GM12873 (cell line): ENCODE data around the gene NBAS.

Experiments used
- TF ChIP-seq, protein P1 (sequence below): IDR thresholded peaks from 2 replicates; pipeline ENCODE4 v1.5.1; 2012; ENCODE audit warnings: low read depth, mild to moderate bottlenecking, moderate library complexity, low read length, control low read depth; ENCODE audit not compliant: insufficient read depth; ENCODE audit errors: missing control alignments

NBAS gene

GRCh38 chr2:15388406-15389325 is 172.5 kb downstream of the NBAS start:
- TF ChIP-seq, protein P1, sequence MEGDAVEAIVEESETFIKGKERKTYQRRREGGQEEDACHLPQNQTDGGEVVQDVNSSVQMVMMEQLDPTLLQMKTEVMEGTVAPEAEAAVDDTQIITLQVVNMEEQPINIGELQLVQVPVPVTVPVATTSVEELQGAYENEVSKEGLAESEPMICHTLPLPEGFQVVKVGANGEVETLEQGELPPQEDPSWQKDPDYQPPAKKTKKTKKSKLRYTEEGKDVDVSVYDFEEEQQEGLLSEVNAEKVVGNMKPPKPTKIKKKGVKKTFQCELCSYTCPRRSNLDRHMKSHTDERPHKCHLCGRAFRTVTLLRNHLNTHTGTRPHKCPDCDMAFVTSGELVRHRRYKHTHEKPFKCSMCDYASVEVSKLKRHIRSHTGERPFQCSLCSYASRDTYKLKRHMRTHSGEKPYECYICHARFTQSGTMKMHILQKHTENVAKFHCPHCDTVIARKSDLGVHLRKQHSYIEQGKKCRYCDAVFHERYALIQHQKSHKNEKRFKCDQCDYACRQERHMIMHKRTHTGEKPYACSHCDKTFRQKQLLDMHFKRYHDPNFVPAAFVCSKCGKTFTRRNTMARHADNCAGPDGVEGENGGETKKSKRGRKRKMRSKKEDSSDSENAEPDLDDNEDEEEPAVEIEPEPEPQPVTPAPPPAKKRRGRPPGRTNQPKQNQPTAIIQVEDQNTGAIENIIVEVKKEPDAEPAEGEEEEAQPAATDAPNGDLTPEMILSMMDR = no peak

DNA sequence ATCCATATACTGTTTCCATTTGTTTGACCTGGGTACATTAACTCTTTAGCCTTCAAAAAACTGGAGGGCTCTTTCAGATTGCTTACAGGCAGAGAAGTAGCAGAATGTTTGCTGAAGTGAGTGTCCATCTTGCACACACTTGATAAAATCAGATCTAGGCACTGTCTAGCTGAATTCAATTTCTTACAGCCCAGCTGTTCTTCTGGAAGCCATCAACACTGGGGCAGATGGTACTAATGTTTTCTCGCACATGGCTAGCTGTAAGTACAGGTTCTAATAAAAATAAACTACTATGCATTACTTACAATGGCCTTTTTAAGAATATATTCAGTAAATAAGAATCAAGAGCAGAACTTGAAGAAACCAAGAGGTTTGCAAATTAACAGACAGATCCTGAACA is 175.9 kb downstream of the NBAS start:
- TF ChIP-seq, protein P1 = no peak

GRCh38 chr2:15383695-15384350 is 177.3 kb downstream of the NBAS start:
- TF ChIP-seq, protein P1 = no peak

GRCh38 chr2:15378148-15378908 is 182.8 kb downstream of the NBAS start:
- TF ChIP-seq, protein P1 = no peak

- TF ChIP-seq, protein P1 = no peak
Measured at GRCh38 chr2:15377202-15377601, 183.9 kb downstream of the NBAS start.

GRCh38 chr2:15372019-15372418 is 189.1 kb downstream of the NBAS start:
- TF ChIP-seq, protein P1 = no peak

GRCh38 chr2:15369129-15369528 is 192.0 kb downstream of the NBAS start:
- TF ChIP-seq, protein P1 = no peak
